Raji (cell line): ENCODE measurements around the gene OBSCN.

ENCODE experiments used
- POLR2A ChIP-seq: IDR thresholded peaks from 2 replicates; pipeline ENCODE4 v1.6.1; 2011; ENCODE audit warnings: low read depth, low read length, control low read depth; ENCODE audit not compliant: insufficient read depth

Gene OBSCN

GRCh38 chr1:228350831-228351781 is 143.3 kb downstream of the OBSCN start:
- no peak for TF ChIP-seq POLR2A

DNA sequence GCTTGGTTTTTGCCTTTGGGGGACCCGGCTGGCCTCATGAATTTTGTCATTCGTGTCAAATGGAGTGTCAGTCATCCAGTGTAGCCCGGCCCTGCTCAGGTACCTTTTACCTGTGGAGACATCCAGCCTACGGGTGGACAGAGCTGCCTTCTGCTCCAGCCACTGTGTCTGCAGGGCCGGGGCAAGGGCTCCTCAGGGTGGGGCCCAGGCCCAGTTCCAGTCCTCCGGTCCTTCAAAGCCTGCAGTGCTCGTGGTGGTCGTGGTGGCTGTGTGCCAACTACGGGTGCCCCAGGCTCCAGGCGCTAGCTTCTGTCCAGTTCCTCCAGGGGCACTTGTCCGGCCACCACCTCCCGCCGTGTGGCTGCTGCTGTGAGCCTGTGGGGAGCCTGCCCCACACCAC is 144.0 kb downstream of the OBSCN start:
- no peak for TF ChIP-seq POLR2A

DNA sequence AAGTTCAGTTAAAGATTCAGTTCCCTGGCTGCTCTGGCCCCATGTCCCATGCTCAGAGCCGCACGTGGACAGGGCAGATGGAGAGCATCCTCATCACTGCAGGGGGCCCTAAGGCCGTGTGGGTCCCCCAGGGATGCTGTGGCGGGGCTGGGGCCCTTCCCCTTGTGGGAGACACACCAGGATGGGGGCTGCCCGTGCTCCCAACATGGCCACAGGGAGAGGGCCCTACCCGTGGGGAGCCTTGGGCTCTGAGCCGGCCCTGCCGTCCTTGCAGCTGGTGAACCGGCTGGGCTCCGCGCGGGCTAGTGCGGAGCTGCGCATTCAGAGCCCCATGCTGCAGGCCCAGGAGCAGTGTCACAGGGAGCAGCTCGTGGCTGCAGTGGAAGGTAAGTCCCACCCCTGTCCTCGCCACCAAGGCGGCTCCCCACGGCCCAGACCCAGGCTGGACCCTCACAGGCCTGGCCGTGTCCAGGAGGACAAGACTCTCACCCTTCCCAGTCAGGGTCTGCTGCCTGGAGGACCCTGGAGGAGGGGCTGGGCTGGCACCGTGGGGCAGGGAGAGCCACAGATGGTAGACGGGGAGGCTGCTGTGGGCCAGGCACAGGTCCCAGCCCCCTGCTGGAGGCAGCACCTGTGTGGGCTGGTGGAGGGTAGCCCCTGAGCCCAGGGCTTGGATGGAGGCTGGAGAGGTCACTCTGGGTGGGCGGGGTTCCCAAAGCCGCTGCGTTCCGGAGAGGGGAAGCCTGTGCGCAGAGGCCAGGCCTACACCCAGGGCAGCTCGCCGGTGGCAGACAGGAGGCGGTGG is 145.0 kb downstream of the OBSCN start:
- no peak for TF ChIP-seq POLR2A

DNA sequence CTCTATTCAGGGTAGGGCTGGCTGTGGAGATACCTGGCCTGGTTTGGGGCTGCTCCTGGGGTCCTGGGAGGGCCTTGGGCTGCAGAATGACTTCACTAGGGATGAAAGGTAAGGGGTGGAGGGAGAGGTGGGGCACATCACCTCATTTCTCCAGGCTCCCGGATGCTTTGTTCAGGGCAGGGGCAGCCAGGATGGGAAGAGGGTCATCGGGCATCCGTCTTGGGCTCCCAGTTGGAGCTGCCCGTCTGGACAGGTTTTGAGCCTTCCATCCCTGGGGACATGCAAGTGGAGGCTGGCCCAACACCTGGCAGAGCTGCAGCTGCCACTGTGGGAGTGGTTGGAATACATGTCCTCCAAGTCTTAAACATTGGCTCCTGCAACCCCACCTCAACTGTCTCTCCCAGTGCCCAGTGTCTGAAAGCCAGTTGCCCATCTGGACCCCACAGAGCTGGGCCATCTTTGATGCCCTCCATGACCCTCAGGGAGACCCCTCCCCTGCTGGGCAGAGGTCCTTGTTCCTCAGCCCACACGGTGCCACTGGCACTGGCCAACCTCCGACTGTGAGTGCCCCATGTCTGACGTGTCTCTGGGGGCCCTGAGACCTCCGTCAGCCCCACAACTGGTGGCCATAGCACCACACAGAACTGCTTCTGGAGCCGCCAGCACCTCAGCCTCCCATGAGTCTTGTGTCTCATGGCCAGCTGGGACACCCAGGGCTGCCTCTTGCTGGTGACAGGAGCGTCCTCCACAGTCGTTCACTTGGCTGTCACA is 145.9 kb downstream of the OBSCN start:
- TF ChIP-seq POLR2A, result no peak

DNA sequence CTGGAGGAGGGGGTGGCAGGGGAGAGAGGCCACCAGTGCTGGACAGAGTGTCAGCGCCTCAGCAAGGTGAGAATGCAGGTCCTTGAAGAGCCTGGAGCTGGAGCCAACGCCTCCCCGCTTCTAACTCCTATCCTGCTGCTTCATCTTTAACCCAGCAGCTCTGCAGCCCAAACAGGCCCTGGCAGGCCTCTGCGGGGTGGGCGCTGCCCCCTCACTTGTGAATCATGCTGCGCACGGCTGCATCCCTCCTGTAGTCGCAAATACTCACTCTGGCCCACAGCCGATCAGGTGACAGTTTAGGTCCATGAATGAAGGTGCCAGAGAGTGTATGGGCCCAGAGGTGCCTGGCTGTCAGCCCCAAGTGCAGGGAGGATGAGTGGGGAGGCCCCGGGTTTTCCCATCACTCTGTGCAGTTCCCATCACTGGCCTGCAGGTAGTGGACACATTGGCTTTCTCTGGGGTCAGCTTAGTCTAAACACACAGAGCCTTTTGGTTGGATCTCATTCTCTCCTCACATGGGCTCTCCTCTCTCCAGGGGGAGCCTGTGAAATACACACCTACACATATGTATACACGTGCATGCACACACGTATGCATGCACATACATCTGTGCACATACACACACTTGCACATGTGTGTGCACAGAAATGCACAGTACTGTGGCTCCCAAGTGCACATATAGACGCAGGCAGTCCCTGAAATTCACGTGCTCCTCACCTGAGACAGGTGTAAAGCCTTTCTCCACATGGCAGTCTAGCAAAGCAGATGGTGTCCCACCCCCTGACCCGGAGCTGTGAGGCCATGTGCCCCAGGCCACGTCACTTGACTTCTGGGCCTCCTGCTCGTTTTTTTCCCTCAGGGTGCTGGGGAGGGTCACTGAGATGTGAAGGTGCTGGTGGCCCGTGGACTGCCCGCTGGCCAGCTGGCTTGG is 146.8 kb downstream of the OBSCN start:
- no peak for TF ChIP-seq POLR2A

DNA sequence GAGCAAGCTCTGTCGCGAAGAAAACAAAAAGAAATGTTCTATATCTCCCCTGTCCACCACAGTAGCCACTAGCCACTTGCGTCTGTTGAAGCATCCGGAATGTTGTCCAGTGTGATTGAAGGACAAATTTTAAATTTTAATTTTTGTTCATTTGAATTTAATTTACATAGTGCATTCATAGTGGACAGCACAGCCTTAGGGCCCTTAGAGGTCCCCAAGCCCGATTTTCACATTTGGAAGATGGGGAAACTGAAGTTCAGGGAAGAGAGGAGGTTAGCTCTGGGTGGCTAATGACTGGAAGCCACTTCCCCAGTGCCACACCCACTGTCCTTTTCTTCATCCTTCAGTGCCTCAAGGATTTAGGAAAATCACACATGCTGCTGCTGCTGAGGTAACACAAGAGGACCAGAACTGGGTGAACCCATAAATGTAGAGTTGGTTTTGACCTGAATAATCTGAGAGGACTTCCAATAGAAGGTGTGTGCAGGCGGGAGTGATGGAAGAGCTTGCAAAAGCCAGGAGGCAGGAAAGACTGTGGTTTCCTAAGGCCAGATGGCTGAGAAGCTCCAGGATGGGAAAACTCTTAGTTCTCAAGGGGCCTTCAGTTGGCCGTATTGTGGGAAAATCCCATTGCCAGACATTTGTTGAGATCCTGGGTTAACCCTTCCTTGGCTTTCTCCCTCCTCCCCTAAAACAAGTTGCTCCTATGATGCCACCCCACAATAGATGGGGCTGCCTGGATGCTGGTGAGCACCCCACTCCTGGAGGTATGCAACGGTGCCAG is 149.2 kb downstream of the OBSCN start:
- no peak for TF ChIP-seq POLR2A

- no peak for TF ChIP-seq POLR2A
Measured at GRCh38 chr1:228358039-228358763, 150.4 kb downstream of the OBSCN start.

GRCh38 chr1:228358764-228359612 is 151.1 kb downstream of the OBSCN start:
- TF ChIP-seq POLR2A, result no peak

DNA sequence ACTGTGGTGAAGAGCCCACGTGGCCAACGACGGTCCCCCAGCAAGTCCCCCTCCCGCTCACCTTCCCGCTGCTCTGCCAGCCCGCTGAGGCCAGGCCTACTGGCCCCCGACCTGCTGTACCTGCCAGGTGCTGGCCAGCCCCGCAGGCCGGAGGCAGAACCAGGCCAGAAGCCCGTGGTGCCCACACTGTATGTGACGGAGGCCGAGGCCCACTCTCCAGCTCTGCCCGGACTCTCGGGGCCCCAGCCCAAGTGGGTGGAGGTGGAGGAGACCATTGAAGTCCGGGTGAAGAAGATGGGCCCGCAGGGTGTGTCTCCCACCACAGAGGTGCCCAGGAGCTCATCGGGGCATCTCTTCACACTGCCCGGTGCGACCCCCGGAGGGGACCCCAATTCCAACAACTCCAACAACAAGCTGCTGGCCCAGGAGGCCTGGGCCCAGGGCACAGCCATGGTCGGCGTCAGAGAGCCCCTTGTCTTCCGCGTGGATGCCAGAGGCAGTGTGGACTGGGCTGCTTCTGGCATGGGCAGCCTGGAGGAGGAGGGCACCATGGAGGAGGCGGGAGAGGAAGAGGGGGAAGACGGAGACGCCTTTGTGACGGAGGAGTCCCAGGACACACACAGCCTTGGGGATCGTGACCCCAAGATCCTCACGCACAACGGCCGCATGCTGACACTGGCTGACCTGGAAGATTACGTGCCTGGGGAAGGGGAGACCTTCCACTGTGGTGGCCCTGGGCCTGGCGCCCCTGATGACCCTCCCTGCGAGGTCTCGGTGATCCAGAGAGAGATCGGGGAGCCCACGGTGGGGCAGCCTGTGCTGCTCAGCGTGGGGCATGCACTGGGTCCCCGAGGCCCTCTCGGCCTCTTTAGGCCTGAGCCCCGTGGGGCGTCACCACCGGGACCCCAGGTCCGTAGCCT is 152.0 kb downstream of the OBSCN start:
- TF ChIP-seq POLR2A, result no peak

DNA sequence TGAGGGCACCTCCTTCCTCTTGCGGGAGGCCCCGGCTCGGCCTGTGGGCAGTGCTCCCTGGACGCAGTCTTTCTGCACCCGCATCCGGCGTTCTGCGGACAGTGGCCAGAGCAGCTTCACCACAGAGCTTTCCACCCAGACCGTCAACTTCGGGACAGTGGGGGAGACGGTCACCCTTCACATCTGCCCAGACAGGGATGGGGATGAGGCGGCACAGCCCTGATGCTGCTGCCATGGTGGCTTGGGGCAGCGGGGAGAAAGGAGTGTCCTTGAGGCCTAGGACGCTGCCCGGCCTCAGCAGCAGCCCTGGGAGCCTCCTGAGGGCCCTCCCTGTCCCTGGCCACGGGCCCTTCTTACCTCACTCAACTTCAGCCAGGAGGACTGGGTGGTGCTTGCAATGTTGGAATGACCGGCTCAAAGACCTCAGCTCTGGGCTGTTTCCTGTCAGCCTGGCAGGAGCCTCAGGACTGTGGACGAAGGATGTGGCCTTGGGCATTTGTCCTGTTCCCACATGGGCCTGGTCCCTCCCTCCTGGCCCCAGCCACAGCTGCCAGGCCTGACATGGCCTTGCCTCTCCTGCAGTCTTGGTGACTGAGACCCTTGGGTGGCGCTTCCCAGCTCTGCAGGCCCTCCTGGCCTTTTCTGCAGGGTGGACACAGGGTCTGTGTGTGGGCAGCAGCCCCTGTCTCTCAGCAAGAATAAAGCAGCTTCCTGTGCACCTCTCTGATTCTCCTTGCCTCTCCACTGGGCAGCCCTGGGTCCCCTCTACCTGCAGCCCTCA is 152.9 kb downstream of the OBSCN start:
- TF ChIP-seq POLR2A, result no peak
